Measurements from ENCODE around the gene PARP4.
"Not testable (repeated sequence)": the region's sequence is repeated elsewhere in the genome, so short reads cannot be mapped to it uniquely, and the experiment has no call there.

PARP4 gene

GRCh38 chr13:24505756-24506155 is 6.8 kb downstream of the PARP4 start:
- no peak for DNase-seq

DNA sequence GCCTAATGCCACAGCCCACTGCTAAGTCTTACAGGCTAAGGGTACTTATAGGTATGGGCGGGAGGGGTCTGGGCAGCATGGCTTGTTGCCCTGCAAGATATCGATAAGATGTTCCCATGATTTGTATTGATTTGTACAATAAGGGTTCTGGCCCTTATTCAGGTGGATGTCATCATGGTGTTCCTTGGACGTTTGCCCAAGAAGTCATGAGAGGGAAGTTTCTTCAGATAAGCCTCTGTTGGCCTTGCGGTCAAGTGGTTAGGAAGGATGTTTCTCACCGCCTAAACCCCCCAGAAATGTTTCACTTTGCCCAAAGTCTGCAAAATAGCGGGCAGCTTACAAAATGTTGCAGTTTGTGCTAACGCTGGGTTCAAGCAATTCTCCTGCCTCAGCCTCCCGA is 7.3 kb downstream of the PARP4 start:
- DNase-seq, result peak; percentile 37 to 54

DNA sequence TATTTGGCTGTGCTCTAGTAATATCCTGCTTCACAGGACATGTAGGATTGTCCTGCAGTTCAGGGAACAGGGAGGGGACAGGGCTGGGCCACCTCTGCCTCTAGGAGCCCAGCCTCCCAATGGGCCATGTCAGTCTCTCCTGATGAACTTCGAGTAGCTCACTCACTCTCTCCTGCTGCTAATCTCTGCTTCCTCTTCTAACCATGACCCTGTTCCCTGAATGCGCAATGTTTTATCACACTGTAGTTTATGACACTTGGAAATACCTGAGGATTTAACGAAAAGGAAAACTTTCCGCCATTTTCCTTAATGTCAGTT is 9.2 kb downstream of the PARP4 start:
- DNase-seq, result no peak

GRCh38 chr13:24502533-24503378 is 9.8 kb downstream of the PARP4 start:
- no peak for DNase-seq

DNA sequence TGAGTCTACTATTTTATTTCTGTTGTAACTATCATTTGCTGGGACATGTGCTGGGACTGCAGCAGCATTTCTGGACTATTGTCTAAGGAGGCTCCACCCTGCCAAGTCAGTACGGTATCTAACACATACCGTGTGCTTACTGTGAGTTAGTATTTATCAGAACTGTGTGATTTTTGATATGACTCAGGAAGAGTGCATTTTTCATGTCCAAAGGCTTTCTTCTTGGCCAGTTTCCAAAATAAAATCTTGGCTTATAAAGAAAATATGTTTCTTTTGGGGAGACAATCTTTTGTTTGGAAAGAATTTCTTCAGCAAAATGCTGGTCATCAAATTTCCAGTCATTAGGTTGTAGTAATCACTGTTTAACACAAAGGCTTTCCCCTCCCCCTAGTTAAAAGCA is 11.6 kb downstream of the PARP4 start:
- no peak for DNase-seq

DNA sequence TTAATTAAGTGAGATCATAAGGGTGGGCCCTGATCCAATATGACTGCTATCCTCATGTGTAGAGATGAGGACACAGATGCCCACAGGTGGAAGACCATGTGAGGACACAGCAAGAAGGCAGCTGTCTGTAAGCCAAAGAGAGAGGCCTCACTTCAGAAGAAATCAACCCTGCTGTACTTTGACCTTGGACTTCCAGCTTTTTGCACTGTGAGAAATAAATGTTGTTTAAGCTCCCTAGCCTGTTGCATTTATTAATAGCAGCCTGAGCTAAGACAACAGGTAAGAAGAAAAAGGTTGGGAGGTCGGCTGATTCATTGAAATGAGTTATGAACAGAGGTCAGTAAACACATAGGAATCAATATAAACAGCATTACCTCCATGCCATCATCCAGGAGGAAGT is 14.8 kb downstream of the PARP4 start:
- DNase-seq, result no peak

DNA sequence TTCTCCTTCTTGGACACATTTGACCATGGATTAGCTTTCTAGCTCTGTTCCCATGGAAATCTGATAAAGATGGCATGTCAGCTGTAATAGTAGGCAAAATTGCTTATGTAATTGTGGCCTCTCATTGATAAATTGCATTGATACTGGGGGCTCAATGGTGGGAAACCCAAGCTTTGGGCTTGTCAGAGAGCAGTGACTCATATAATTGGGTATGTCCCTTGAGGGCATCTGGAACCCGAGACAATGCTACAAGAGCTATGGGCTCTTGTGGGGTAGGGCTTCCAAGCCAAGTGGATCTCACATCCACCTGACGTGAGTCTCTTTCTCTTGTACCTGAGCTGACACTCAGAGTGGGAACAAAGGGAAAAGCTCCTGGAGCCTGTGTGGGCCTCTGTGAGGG is 16.3 kb downstream of the PARP4 start:
- not testable (repeated sequence) for DNase-seq

DNA sequence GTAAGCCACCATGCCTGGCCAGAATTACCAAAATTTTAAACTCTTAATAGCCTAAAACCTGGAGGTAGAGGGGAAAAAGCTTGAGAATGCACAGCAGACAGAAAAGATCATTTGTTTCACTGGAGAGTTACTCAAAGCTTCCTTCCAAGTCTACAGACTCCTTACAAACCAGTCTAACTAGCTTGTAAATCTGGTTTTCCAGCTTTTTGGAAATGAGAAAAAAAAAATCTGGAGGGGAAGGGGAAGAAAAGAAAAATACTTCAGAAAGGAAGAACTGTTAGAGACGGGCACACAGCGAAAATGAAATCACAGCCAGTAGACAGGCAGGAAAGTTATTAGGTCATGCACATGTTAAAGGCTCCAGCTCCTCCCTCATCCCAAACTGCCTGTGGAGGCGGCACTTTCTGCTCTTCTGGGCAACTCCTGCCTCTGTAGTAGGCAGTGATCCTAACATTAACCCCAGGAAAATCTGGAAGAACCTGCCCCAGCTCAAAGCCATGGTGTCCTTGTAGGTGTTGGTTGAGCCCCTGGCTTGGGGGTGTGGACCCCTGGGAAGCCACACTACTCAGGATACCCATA is 17.3 kb downstream of the PARP4 start:
- DNase-seq, result no peak

DNA sequence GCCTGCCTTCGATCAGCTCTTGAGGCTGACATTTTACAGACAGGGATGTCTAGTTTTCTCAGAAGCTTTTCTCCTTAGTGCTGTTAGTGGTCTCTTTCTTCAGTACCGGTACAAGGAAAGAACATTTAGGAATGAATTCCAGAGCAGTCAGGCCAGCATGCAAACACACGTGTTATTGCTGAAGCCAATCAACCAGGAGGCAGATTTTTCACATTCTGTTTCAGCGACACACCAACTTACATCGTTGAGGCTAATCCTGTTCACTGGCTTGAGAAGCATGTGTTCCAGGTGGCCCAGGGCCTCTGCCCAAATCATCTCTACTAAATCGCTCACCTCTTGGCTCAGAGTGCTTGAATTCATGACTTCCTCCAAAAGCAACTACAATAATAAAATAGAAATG is 19.2 kb downstream of the PARP4 start:
- no peak for DNase-seq

GRCh38 chr13:24491845-24492244 is 20.7 kb downstream of the PARP4 start:
- no peak for DNase-seq

DNA sequence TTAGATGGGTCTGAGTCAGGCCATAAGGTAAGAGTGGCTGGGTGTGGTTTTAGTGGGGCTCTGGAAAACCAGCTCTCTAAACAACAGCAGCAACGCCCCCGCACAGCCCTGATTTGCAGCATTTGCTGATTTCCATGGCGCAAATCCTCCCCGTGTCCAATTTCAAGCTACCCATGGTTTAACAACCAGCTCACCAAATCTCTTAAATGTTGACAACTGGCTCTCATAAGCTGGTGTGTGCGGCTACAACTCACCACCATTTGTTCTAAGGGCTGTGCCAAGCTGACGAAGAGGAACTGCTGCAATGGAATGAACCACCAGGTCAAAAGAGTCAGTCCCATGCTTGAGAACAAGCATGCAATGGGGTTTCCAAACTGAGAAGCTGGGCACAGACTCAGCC is 22.9 kb downstream of the PARP4 start:
- DNase-seq, result no peak

DNA sequence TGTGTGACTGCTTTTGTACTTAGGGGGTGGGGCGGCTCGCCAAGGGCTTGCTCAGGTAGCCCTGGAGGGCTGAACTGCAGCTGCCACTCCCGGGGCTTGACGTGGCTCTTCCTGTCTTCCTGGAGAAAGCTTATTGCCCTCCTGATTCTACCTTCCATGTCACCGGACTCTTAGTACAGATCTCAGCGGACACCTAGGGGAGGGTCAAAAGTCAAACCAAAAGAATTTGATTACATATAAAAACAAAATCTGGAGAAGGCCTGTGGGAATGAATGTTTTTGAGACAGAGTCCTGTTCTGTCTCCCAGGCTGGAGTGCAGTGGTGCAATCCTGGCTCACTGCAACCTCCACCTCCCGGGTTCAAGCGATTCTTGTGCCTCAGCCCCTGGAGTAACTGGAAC is 24.5 kb downstream of the PARP4 start:
- not testable (repeated sequence) for DNase-seq

DNA sequence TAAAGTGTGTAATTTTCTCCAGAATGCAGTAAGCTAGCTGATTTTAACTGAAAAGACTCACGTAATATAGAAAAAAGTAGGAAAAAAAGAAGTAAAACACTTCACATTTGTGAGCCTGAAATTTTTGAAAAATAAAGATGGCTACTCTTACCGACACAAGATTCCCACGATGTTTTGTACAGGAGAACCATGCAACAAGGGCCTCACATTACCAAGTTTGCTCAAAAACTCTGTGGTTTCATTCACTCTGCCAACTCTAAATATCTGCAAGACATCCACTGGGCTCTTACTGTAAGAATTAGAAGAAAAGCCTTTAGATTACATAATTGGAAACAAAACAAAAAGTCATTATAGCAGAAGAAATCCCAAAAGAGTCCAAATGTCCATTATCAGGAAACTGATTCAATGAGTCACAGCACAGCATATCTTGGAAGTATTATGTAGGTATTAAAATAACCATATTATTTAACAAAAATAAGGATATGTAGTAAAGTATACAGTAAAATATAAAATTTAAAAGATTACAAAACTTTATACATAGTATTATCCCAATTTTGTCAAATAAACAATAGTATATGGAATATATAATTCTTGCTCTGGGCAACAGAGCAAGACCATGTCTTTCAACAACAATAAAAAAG is 26.4 kb downstream of the PARP4 start:
- DNase-seq, result not testable (repeated sequence)

DNA sequence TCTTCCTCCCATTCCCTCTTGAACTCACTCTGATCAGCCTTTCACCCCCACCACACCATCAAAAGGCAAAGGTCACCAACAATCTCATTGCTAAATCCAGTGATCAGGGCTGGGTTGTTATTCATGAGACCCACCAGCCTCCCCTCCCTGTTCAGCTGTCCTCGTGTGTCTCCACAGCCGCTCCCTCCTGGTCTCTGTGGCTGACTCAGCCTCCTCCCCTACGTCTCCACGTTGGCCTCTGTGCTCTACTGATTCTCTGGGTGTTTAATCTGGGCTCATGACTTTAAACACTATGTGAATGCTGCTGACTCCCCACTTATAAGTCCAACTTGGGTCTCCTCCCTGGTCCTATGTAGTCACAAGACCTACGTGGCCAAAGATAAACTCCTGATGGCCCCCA is 38.9 kb downstream of the PARP4 start:
- no peak for DNase-seq

DNA sequence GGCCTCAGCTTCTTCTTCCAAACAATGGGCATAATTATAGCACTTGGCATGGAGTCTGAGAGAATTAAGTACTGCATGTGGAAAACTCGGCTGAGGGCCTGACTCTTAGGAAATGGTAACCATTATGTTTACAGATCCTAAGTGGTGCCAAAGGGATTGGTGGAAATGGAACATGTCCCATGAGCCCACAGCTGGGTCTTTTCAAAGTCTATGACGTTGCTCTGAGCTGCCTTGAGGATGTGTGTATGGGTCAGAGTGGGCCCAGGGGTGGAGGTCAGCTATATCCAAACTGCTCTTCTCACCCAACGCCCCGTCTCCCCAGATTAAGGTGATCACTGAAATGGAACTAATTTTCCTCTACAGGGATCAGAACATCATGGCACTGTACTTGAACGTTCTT is 40.4 kb downstream of the PARP4 start:
- DNase-seq, result not testable (repeated sequence)

DNA sequence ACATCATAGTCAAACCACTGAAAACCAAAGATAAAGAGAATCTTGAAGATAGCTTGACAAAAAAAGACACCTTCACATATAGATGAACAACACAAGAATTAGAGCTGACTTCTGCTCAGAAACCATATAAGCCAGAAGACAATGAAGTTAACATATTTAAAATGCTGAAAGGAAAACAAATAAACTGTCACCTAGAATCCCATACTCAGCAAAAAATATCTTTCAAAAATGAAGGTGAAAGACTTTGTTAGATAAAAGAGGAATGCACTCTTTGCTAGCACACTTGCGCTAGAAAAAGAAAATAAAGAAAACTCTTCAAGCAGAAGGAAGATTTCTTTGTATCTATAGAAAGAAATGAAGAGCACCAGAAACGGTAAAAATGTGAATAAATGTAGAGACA is 49.5 kb downstream of the PARP4 start:
- DNase-seq, result no peak

GRCh38 chr13:24460256-24460655 is 52.3 kb downstream of the PARP4 start:
- no peak for DNase-seq

DNA sequence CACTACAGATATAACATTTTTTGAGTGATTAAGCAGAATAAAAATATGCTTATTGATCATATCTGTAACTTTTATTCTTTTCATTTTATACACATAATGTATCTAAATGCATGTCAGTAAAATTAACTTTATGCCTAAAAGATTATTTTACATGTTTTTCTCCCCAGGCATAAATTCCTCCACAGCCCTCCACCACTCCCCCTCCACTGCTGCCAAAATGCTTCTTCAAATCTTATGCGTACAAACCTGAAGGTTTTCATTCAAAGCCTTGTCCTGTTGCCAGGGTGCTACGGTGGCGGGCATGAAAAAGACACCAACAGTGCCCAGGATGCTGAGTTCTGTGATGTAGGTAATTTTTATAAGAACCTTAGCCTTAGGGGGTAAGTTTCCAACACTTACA is 52.9 kb downstream of the PARP4 start:
- no peak for DNase-seq

- DNase-seq, result no peak
Observed at GRCh38 chr13:24459234-24459633, 53.3 kb downstream of the PARP4 start.

DNA sequence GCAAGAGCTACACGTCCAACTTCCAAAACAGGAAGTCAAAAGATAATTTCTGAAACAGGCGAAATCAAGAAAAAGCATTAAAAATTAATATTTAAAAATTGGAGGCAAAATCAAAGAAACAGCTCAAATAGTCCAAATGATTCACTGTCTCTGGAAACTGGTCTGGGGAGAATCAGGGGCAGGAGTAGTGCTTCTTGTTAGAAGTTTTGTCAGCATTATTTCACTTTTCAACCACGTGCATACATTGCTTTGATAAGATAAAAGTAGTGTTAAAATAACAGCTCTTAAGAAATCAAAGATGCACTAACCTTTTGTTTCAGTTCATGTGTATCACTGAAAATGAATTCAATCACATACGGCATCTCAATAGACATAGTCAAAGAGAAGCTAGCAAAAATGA is 53.8 kb downstream of the PARP4 start:
- DNase-seq, result no peak

DNA sequence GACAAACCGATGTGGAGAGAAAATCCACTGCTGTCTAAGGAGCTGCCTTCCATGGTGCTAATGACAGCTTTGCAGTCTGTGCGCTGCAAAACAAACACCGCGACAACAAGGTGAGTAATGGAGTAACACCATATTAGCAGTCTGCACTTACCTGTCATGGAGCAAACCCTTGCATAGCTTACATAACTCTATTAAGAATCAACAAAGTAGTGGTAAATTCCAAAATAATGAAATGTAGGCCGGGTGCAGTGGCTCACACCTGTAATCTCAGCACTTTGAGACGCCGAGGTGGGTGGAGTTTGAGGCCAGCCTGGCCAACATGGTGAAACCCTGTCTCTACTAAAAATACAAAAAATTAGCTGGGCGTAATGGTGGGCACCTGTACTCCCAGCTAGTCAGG is 56.2 kb downstream of the PARP4 start:
- no peak for DNase-seq

DNA sequence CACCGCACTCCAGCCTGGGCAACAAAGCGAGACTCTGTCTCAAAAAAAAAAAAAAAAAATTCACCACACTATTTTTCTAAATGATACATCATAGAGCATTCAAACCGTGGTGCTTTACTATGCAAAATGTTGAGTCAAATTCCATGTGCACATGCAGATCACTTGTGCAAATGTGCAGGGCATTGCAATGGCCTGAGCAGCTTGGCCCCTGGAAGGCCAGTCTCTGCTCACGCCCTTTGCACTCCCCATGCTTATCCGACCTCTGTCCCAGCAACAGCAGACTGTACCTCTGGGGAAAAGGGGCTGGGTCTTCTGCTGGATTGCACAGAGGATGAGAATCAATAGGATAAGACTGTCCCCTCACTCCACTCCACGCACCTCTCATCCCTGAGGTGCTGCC is 58.5 kb downstream of the PARP4 start:
- no peak for DNase-seq

GRCh38 chr13:24452044-24452443 is 60.5 kb downstream of the PARP4 start:
- DNase-seq, result no peak

DNA sequence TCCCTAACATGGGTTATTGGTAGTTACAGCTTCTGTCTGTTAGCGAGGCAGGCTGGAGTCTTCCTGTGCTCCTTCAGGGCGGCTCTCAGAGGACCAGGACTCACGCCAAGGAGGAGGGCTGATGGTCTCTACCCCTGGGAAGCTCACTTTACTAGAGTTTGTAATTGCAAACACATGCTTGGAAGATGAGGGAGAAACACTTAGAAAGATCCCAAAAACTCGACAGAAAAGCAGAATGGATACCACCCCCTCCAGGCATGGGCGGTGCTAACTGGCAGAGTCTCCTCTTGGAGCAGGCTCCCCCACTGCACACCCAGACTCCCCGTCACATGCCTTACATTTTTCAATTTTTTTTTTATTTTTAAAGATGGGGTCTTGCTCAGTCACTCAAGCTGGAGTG is 62.0 kb downstream of the PARP4 start:
- no peak for DNase-seq
